Mononuclear cell (primary cell): ENCODE results near the gene OCEL1. TPM values are rescaled to one million over a fixed set of nuclear protein-coding genes. Genes with fewer than 3 reads are reported as not detected.

Experiments
- H3K27me3 ChIP-seq: 2 replicates; pipeline ENCODE4 v1.6.0; 2011; ENCODE audit warnings: low read length, control low read depth; ENCODE audit not compliant: insufficient read depth
- H3K4me1 ChIP-seq: 2 replicates; pipeline ENCODE4 v1.5.1; 2011; ENCODE audit warnings: mild to moderate bottlenecking, low read length, control low read depth; ENCODE audit not compliant: insufficient read depth
- H3K4me3 ChIP-seq: 2 replicates; pipeline ENCODE4 v1.5.1; 2011; ENCODE audit warnings: mild to moderate bottlenecking, low read length, moderate library complexity
- H3K9me3 ChIP-seq: 2 replicates; pipeline ENCODE4 v1.5.1; 2011; ENCODE audit warnings: low read depth, mild to moderate bottlenecking, control low read depth, low read length
- total RNA-seq: library from RNA; depleted of rRNA; stranded (reverse); fragments of >200 nt; gene quantifications from one replicate; pipeline ENCODE4 v1.2.3, GENCODE V29; 2012

The OCEL1 gene
- total RNA-seq, 1 donor: 2.1 TPM

DNA sequence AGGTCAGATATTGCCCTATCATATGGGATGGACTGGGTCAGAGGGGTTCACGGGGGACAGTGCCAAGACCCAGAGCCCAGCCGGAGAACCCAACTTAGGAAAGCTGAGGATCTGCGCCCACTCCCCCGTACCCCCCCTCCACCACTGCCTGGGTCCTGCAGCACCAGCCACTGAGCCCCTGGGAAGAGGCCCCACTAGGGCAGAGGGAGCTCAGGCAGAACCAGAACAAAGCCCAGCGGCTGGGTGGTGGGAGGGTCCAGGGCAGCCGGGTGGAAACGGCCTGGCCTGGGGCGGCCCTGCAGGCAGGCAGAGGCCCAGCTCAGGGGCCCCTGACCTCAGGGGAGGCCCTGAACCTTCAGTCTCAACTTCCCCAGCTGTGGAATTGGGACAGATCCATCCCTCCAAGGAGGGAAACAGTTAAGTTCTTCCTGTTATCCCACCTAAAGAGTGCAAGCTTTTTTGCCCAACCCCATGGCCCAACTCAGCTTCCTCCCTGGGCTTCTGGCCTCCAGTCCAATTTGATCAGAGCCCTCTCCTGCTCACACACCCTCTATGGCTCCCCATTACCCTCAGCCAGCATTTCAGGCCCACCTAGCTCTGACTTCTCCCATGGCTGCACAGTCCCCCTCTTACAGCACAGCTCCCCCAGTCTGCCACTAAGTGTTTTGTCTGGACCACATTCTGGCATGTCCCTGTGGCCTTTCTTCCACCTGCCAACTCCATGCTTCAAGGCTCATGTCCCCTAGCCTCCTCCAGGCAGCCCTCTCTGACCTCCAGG, 16.6 kb downstream of the OCEL1 start:
- H3K4me1 ChIP-seq: peaks cover 18% of the 10 kb centered on the region

DNA sequence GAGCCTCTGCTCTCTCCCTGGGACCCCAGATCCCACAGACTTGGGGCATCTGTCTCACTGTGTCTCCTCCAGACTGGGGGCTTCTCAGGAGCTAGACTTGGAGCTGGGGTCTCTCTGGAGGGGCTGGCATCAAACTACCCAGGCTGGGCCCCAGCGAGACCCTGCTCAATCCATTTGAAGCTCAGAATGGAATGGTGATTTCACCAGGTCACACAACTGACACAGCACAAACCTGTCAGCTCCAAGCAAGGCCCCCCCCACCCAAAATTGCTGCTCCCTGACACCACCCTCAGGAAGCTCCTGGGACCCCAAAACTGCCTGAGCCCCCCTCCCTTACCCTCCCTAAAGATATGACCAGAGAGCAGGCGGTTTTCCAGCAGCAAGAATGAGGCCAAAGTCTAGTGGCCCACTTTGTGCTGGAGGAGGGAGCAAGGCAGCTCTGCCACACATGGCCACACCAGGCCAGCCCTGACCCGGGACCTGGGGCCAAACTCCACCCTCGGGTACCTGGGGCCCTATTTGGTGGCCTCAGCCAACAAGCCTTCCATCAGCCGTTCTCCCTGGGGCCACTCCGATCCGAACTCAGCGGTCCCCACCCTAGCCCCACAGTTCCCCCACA, 17.3 kb downstream of the OCEL1 start:
- Histone ChIP-seq H3K4me1 (peaks cover 18% of the 10 kb centered on the region), H3K27me3 (no peaks in the 10 kb centered on the region), H3K9me3 (no peaks in the 10 kb centered on the region), H3K4me3 (no peak overlapping the region)

More for the DNA sequence above, 16.6 kb downstream of the OCEL1 start:
- Histone ChIP-seq H3K4me3 (no peak overlapping the region), H3K27me3 (no peaks in the 10 kb centered on the region), H3K9me3 (no peaks in the 10 kb centered on the region)

DNA sequence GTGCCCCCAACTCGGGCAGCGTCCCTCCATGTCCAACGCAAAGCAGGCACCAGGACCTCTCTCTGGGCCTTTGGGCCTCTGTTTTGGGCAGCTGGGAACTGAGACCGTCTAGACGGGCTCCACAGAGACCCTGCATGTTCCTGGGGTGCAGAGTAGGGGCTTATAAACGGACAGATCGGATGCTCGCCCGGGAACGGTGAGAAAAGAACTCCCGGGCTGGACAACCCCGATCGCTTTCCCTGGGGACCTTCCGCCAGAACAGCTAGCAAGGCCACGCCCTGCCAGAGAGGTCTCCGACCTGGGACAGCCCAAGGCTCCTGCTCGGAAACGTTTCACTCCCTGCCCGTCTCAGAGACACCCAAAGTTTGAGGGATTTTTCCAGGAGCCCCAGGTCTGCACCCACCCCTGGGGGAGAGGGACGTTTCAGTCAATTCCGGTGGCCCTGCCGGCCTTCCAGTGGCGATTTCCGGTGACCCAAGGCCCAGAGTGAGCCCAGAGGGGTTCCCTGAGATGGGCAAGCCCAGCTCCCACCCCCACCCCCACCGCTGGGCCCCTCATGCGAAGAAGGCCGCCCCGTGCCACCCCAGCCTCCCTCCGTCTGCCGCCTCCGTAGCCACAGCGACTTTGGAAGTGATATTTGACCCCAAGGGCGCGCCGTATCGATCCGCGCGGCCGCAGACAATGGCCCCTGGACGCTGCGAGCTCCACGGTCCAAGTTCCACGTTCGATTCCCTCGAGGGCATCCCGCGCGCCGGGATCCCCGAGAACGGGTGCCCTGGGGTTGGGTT, 18.0 kb downstream of the OCEL1 start:
- no peak overlapping the region for H3K4me3 ChIP-seq
- peaks cover 18% of the 10 kb centered on the region for H3K4me1 ChIP-seq
- H3K9me3 ChIP-seq: no peaks in the 10 kb centered on the region
- no peaks in the 10 kb centered on the region for H3K27me3 ChIP-seq

DNA sequence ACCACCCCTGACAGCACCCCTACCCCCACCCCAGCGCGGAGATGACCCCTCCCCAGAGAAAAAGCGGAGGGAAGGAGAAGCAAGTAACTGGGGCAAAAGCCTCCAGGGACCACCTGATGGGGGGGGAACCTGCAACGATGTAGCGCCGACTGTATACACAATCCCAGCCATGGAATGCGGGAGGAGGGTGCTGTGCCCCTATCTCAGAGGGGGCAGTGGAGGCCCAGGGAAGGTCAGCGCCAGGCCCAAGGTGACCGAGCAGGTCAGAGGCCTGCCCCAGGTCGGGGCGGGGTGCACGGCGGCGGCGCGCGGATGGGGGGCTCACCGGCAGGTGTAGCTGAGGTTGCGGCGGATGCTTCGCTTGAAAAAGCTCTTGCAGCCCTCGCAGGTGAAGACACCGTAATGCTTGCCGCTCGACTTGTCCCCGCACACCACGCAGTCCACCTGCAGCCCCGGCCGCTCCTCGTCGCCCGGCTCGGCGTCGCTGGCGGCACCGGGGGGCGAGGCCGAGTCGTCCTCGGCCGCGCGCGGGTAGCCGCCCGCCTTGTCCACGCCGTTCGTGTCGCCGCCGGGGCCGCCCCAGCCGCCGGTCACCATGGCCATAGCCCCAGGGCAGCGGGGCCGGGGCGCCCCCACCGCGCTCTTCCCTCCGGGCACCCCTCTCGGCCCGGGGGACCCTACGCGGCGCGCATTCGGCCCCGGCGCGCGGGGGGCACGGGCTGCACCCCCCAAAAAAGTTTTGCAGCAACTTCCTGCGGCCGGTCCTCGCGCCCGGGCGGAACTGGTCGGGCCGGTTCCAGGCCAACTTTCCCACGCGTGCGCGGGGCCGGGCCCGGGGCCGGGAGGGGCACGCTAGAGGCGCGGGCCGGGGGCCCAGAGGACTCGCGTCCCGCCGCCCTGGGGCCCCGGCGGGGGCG, 18.9 kb downstream of the OCEL1 start:
- peak overlapping the region; percentile 23 for H3K4me3 ChIP-seq

DNA sequence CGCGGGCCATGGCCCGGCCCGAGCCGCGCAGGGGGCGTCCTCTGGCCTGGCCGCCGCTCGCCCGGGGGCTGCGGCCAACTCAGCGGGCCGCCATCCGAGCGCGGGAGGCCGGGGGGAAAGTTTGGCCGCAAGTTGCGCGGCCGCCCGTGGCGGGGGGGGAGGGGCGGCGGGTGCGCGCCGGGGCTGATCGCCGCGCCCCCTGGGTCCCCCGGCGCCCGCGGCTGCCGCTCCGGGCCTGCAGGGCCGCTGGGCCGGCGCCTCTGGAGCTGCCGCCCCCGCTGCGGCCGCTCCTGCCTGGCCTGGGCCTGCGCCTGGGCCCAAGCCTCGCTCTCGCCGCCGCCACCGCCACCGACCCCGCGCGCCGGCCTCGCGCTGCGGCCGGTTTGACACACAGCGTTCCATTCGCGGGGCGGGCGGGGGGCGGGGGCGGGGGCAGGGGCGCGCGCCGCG, 19.5 kb downstream of the OCEL1 start, which contains the start of gene NR2F6:
Gene NR2F6, minus strand, starts transcription at position 385 of the 450 bp plus-strand sequence. CDS start 699 bp downstream, outside the sequence.
- H3K4me1 ChIP-seq: peaks cover 18% of the 10 kb centered on the region
- peak within 1 kb of the TSS; percentile 36 for H3K4me3 ChIP-seq
- H3K9me3 ChIP-seq: no peaks in the 10 kb centered on the region
- H3K27me3 ChIP-seq: no peaks in the 10 kb centered on the region

More for the DNA sequence above, 18.9 kb downstream of the OCEL1 start:
- no peaks in the 10 kb centered on the region for H3K27me3 ChIP-seq
- no peaks in the 10 kb centered on the region for H3K9me3 ChIP-seq
- H3K4me1 ChIP-seq: peaks cover 18% of the 10 kb centered on the region

DNA sequence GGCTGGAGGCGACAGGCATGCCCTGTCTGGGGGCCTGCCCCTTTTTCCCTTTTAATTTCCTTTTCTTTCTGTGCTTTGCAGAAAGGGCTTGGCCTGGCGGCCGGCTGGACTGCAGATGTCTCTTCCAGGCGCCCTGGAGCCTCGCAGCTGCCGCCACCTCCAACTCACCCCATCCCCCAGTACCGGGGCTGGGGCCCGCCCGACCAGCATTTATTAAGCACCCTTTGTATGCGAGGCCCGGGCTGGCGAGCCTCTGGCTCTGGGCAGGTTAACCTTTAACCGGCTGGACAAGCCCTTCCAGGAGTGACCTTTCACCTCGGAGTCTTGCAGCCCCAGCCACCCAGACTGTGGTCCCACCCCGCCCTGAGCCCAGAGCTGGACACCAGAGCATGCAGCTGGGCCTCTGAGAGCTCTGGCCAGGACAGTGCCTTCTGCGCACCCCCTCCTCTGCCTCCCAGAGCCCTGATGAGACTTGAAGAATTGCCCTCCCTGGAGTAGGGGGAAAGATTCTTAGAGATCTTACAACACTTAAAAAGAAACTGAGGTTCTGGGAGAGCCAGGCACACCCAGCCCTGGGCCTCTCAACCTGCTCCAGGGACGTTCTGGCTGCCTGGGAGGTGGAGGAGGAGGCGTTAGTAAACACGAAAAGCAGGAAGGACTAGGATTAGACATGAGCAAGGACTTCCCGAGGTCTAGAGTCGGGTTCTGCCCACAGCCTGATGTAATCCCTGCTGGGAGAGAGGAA, 20.8 kb downstream of the OCEL1 start:
- peak overlapping the region; percentile 36 for H3K4me3 ChIP-seq
- H3K4me1 ChIP-seq: peaks cover 18% of the 10 kb centered on the region
- no peaks in the 10 kb centered on the region for H3K27me3 ChIP-seq
- no peaks in the 10 kb centered on the region for H3K9me3 ChIP-seq

DNA sequence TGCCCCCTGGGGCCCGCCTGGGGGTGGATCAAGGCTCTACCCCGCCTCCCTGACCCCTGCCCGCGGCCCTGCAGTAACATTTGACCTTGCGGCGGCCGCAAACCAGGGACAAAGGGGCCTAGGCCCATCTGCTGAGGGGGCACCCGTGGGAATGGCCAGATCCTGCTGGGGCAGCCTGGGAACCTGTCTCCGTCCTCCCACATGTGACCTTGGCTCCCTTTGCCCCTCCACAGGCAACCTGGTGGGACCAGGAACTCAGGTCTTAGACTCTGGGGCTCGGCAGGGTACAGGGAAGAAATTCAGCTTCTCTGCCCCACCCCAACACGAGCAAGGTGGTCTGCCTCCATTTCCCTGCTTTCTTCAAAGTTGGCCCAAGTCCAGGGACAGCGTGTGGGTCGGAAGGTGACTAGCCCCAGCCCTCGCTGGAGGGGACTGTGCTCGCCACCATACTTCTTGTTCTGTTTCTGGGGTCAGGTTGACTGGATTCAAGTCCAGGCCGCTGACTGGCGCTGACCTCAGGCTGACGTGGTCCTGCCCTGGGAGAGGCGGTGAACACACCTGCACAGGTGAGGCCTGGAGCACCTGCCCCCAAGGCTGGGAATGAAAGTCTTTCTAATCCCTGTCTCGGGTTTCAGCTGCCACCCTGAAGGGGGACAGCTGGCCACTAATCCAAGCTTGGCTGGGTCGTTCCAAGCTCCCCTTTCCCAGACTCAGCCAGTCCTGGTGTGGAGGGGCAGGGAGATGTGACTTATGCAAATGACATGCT, 22.2 kb downstream of the OCEL1 start:
- Histone ChIP-seq H3K4me3 (no peak overlapping the region), H3K4me1 (peaks cover 18% of the 10 kb centered on the region), H3K27me3 (no peaks in the 10 kb centered on the region), H3K9me3 (no peaks in the 10 kb centered on the region)

DNA sequence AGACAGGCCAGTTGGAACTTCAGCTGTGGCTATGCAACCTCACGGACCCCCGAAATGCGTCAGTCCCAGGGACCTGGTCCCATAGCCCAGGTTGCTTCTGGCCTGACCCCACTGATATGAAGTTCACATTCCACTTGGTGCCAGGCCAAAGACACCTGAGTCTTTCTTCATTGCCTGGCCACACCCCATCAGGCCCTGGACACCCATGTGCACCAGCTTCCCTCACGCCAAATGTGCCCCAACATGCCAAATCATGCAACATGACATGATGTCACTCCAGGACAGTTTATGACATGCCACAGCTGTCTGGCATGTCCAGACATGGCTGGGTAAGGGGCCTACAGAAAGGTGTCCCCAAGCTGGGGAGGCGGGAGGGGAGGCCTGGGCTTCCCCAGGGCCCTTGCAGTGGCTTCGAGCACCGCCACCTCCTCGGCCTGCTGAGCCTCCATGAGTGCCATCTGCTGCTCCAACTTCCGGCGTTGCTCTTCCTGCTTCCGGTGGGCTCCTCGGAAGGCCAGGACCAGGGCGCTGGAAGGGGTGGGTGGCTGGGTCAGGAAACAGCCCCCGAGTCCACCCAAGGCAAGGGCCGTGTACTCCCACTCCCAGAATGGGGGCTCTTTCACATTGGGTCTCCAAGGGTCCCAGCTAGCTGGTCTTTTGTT, 24.0 kb downstream of the OCEL1 start:
- Histone ChIP-seq H3K4me3 (no peak overlapping the region), H3K27me3 (no peaks in the 10 kb centered on the region), H3K9me3 (no peaks in the 10 kb centered on the region), H3K4me1 (peaks cover 13% of the 10 kb centered on the region)

DNA sequence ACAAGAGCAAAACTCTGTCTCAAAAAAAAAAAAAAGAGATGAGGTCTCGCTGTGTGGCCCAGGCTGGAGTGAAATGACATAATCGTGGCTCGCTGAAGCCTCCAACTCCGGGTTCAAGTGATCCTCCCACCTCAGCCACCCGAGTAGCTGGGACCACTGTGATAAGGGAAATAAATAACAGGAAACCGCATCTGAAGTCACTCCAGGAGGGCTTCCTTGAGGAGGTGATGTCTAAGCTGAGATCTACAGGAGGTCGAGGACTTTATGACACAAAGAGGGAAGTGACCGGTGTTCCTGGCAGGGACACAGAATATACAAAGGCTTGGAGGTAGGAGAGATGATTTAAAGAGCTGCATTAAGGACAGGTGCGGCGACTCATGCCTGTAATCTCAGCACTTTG, 28.6 kb downstream of the OCEL1 start:
- H3K4me3 ChIP-seq: no peak overlapping the region
- no peaks in the 10 kb centered on the region for H3K9me3 ChIP-seq
- H3K27me3 ChIP-seq: no peaks in the 10 kb centered on the region
- no peaks in the 10 kb centered on the region for H3K4me1 ChIP-seq

DNA sequence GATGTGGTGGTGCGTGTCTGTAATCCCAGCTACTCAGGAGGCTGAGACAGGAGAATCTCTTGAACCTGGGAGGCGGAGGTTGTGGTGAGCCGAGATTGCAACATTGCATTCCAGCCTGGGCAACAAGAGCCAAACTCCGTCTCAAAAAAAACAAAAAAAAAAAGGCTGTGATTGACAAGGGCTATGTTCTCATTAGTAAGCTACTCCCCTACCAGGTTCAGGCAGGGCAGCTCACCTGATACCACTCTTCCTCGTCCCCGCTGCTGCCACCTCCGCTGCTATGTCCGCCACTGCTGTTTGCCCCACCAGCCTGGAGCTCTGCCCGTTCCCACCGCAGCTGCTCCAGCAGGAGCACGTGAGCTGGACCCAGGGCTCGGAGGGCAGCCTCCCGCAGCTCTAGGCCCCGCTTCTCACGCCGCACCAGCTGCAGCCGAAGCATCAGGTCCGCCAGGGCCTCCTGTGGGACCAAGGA, 29.2 kb downstream of the OCEL1 start:
- Histone ChIP-seq H3K9me3 (no peaks in the 10 kb centered on the region), H3K4me3 (no peak overlapping the region), H3K4me1 (no peaks in the 10 kb centered on the region), H3K27me3 (no peaks in the 10 kb centered on the region)

DNA sequence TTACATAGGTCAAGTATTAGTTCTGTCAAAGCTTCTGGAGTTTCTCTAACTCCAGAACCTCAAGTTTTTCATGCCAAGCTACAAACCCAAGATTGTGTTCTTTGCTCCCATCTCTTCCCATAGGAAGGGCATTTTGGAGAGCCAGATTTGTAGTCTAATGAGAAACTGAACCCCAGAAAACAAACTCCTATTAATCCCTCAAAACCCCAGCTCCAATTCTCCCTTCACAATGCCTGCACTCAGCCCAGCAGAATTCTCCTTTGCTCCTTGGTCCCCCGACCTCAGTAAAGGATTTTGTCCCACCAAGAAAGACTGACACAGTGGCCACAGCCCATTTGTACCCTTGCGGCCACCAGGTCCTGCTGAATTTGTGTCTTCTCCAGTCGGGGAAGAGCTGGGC, 30.1 kb downstream of the OCEL1 start:
- Histone ChIP-seq H3K9me3 (no peaks in the 10 kb centered on the region), H3K4me3 (no peak overlapping the region), H3K27me3 (no peaks in the 10 kb centered on the region), H3K4me1 (no peaks in the 10 kb centered on the region)

DNA sequence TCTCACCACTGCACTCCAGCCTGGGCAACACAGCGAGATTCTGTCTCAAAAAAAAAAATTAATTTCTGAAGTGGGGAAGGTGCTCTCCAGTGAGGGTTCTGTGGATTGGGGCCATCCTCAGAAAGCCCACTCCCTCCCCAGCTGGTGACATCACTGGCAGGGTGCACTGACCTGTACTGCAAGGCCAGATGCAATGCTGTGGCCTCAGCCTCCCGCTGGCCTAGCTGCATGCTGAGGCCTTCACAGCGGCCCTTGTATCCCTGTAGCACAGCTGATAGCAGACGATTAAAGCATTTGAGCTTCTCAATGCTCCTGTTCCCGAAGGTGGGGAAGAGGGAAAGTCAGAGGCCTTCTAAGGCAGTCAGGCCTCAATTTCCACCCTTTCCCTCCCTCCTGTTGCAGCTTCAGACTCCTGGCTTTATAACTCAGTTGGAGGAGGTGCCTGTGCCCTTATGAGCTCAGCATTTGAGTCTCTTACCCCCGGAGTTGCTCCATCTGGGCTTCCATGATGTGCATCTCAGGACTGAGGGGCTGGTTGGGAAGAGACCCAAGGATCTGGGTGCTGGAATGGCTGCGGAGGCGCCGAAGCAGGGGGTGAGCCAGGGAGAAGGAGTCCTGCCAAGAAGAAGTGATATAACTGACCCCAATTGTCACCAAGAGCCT, 33.2 kb downstream of the OCEL1 start:
- no peak overlapping the region for H3K4me3 ChIP-seq
- no peaks in the 10 kb centered on the region for H3K4me1 ChIP-seq

More for the DNA sequence above, 33.2 kb downstream of the OCEL1 start:
- no peaks in the 10 kb centered on the region for H3K27me3 ChIP-seq
- no peaks in the 10 kb centered on the region for H3K9me3 ChIP-seq
